ENCODE measurements around the gene CIB4.
"Not testable (repeated sequence)": the region's sequence is repeated elsewhere in the genome, so short reads cannot be mapped to it uniquely, and the experiment has no call there.

Gene CIB4

GRCh38 chr2:26568076-26568890 is 72.9 kb downstream of the CIB4 start:
- TF ChIP-seq ZNF565 (CRISPR knock-in tag; conservative IDR thresholded peaks at IDR 0.05; ENCODE audit: low read depth) (no peak), TCF4 (CRISPR knock-in tag; IDR thresholded peaks at IDR 0.05; ENCODE audit: borderline replicate concordance) (no peak), ZNF8 (CRISPR knock-in tag; IDR thresholded peaks at IDR 0.05) (no peak), OSR1 (CRISPR knock-in tag; IDR thresholded peaks at IDR 0.05) (no peak), CSDC2 (CRISPR knock-in tag; IDR thresholded peaks at IDR 0.05) (no peak), GLIS3 (CRISPR knock-in tag; IDR thresholded peaks at IDR 0.05) (no peak), ARNTL (CRISPR knock-in tag; IDR thresholded peaks at IDR 0.05; ENCODE audit: borderline replicate concordance, low read depth) (no peak), TSHZ2 (CRISPR knock-in tag; IDR thresholded peaks at IDR 0.05) (no peak), ZNF70 (CRISPR knock-in tag; IDR thresholded peaks at IDR 0.05) (no peak), PPARA (CRISPR knock-in tag; IDR thresholded peaks at IDR 0.05; ENCODE audit: borderline replicate concordance) (no peak), PATZ1 (CRISPR knock-in tag; IDR thresholded peaks at IDR 0.05; ENCODE audit: borderline replicate concordance) (no peak), RARB (CRISPR knock-in tag; IDR thresholded peaks at IDR 0.05) (no peak), SNAI2 (CRISPR knock-in tag; IDR thresholded peaks at IDR 0.05) (no peak), POU6F1 (CRISPR knock-in tag; IDR thresholded peaks at IDR 0.05; ENCODE audit: borderline replicate concordance, low read depth) (no peak), CREB5 (CRISPR knock-in tag; IDR thresholded peaks at IDR 0.05; ENCODE audit: low read depth) (no peak), CSRNP3 (CRISPR knock-in tag; IDR thresholded peaks at IDR 0.05) (no peak), ZFP30 (CRISPR knock-in tag; IDR thresholded peaks at IDR 0.05) (no peak), ISL1 (CRISPR knock-in tag; IDR thresholded peaks at IDR 0.05) (no peak), ESRRG (CRISPR knock-in tag; IDR thresholded peaks at IDR 0.05) (no peak), ZFP3 (CRISPR knock-in tag; IDR thresholded peaks at IDR 0.05) (no peak)
- no peak for ATAC-seq

GRCh38 chr2:26567534-26567933 is 73.6 kb downstream of the CIB4 start:
- no peak for TF ChIP-seq OSR1 (CRISPR knock-in tag; IDR thresholded peaks at IDR 0.05)
- TF ChIP-seq ESRRG (CRISPR knock-in tag; IDR thresholded peaks at IDR 0.05) = no peak
- TF ChIP-seq SNAI2 (CRISPR knock-in tag; IDR thresholded peaks at IDR 0.05) = no peak
- ATAC-seq = no peak

- ATAC-seq = not testable (repeated sequence)
These were observed 74.4 kb downstream of the CIB4 start for GRCh38 chr2:26566731-26567130.

- TF ChIP-seq ARNTL (CRISPR knock-in tag; IDR thresholded peaks at IDR 0.05; ENCODE audit: borderline replicate concordance, low read depth) = no peak
- no peak for TF ChIP-seq SNAI2 (CRISPR knock-in tag; IDR thresholded peaks at IDR 0.05)
- TF ChIP-seq BACH2 (CRISPR knock-in tag; IDR thresholded peaks at IDR 0.05; ENCODE audit: borderline replicate concordance) = no peak
- TF ChIP-seq RARB (CRISPR knock-in tag; IDR thresholded peaks at IDR 0.05) = no peak
- no peak for TF ChIP-seq ZNF70 (CRISPR knock-in tag; IDR thresholded peaks at IDR 0.05)
- no peak for TF ChIP-seq OSR1 (CRISPR knock-in tag; IDR thresholded peaks at IDR 0.05)
- TF ChIP-seq TSHZ2 (CRISPR knock-in tag; IDR thresholded peaks at IDR 0.05) = no peak
- TF ChIP-seq ESRRG (CRISPR knock-in tag; IDR thresholded peaks at IDR 0.05) = no peak
- ATAC-seq = no peak
These were observed 75.1 kb downstream of the CIB4 start for GRCh38 chr2:26566081-26566375.

Data from SK-N-SH treated with all-trans-retinoic acid at 6 μM for 48 hours (cell line).